ENCODE results near the gene TLCD5.

TLCD5 gene

DNA sequence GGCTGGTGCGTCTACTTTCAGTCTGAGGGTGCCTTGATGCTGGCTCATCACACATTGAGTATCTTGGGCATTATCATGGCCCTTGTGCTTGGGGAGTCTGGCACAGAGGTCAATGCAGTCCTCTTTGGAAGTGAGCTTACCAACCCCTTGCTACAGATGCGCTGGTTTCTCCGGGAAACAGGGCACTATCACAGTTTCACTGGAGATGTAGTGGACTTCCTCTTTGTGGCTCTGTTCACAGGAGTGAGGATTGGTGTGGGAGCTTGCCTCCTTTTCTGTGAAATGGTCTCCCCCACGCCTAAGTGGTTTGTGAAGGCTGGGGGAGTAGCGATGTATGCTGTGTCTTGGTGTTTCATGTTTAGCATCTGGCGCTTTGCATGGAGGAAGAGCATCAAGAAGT lies 4.9 kb downstream of the TLCD5 start:
- ChIA-PET CTCF (interaction anchor here (0.7 kb wide), 1 partner anchor 1402 kb away, joined by 4 read pairs; no protein-coding TSS in a partner anchor), POLR2A (no interaction called here)
- no peak overlapping the region for H3K27ac ChIP-seq (ENCODE audit: extremely low read depth, low read depth, low read length)
- no peak overlapping the region for H3K4me3 ChIP-seq (ENCODE audit: low read depth, low read length)
- no peak for TF ChIP-seq ZNF610 (tag by site-specific recombination; IDR thresholded peaks at IDR 0.05; ENCODE audit: borderline replicate concordance)
- TF ChIP-seq PATZ1 (tag by site-specific recombination; IDR thresholded peaks at IDR 0.05) = no peak
- TF ChIP-seq, protein P1, sequence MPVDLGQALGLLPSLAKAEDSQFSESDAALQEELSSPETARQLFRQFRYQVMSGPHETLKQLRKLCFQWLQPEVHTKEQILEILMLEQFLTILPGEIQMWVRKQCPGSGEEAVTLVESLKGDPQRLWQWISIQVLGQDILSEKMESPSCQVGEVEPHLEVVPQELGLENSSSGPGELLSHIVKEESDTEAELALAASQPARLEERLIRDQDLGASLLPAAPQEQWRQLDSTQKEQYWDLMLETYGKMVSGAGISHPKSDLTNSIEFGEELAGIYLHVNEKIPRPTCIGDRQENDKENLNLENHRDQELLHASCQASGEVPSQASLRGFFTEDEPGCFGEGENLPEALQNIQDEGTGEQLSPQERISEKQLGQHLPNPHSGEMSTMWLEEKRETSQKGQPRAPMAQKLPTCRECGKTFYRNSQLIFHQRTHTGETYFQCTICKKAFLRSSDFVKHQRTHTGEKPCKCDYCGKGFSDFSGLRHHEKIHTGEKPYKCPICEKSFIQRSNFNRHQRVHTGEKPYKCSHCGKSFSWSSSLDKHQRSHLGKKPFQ (tag by site-specific recombination; IDR thresholded peaks at IDR 0.05) = no peak
- peaks cover 0 to 35% of the 10 kb centered on the region in 2 experiments; a peak in 2 of 3 replicates for H3K36me3 ChIP-seq (ENCODE audit: control insufficient read depth in 2 of 2, insufficient read depth in 1 of 2, low read length in 2 of 2)
- no peaks in the 10 kb centered on the region for H3K4me1 ChIP-seq (ENCODE audit: control insufficient read depth, insufficient read depth, low read length)
- no peaks in the 10 kb centered on the region for H3K9me3 ChIP-seq (ENCODE audit: control insufficient read depth, insufficient read depth, low read depth, low read length)

- CTCF ChIA-PET = interaction anchor here (0.7 to 0.9 kb wide), 2 partner anchors 22 to 597 kb away, joined by 4 read pairs; no protein-coding TSS in a partner anchor
- H3K9me3 ChIP-seq (ENCODE audit: control insufficient read depth, insufficient read depth, low read depth, low read length) = no peaks in the 10 kb centered on the region
- H3K4me1 ChIP-seq (ENCODE audit: control insufficient read depth, insufficient read depth, low read length) = no peaks in the 10 kb centered on the region
- H3K36me3 ChIP-seq (ENCODE audit: control insufficient read depth in 2 of 2, insufficient read depth in 1 of 2, low read length in 2 of 2) = peaks cover 0 to 35% of the 10 kb centered on the region in 2 experiments; a peak in 2 of 3 replicates
- no peak overlapping the region for H3K4me3 ChIP-seq (ENCODE audit: low read depth, low read length)
- POLR2A ChIA-PET = no interaction called here
- no peak overlapping the region for H3K27ac ChIP-seq (ENCODE audit: extremely low read depth, low read depth, low read length)
- TF ChIP-seq ZNF302 (tag by site-specific recombination; IDR thresholded peaks at IDR 0.05; ENCODE audit: low read depth) (no peak), MYNN (tag by site-specific recombination; IDR thresholded peaks at IDR 0.05; ENCODE audit: borderline replicate concordance) (peak; percentile 61; the same call in 1 of the 2 replicates), ZNF335 (tag by site-specific recombination; conservative IDR thresholded peaks at IDR 0.05) (peak; percentile 38; the same call in 1 of the 2 replicates), ZNF221 (tag by site-specific recombination; IDR thresholded peaks at IDR 0.05; ENCODE audit: borderline replicate concordance) (no peak), GFI1B (tag by site-specific recombination; IDR thresholded peaks at IDR 0.05) (no peak), FEZF1 (tag by site-specific recombination; IDR thresholded peaks at IDR 0.05) (no peak), ZNF449 (tag by site-specific recombination; IDR thresholded peaks at IDR 0.05) (0 out of 2 replicates have a peak, but pooled peaks have one; percentile 38), ZXDB (tag by site-specific recombination; IDR thresholded peaks at IDR 0.05) (peak; percentile 40), ZNF174 (tag by site-specific recombination; IDR thresholded peaks at IDR 0.05) (no peak), ZBTB1 (tag by site-specific recombination; IDR thresholded peaks at IDR 0.05) (no peak), ZEB2 (tag by site-specific recombination; IDR thresholded peaks at IDR 0.05) (peak; percentile 39; the same call in 1 of the 2 replicates), ZNF600 (tag by site-specific recombination; IDR thresholded peaks at IDR 0.05) (peak; percentile 59; the same call in 1 of the 2 replicates), ZNF560 (tag by site-specific recombination; IDR thresholded peaks at IDR 0.05; ENCODE audit: borderline replicate concordance) (no peak), ZBTB7A (tag by site-specific recombination; IDR thresholded peaks at IDR 0.05; ENCODE audit: low read depth) (no peak)
- TF ChIP-seq, protein P2, sequence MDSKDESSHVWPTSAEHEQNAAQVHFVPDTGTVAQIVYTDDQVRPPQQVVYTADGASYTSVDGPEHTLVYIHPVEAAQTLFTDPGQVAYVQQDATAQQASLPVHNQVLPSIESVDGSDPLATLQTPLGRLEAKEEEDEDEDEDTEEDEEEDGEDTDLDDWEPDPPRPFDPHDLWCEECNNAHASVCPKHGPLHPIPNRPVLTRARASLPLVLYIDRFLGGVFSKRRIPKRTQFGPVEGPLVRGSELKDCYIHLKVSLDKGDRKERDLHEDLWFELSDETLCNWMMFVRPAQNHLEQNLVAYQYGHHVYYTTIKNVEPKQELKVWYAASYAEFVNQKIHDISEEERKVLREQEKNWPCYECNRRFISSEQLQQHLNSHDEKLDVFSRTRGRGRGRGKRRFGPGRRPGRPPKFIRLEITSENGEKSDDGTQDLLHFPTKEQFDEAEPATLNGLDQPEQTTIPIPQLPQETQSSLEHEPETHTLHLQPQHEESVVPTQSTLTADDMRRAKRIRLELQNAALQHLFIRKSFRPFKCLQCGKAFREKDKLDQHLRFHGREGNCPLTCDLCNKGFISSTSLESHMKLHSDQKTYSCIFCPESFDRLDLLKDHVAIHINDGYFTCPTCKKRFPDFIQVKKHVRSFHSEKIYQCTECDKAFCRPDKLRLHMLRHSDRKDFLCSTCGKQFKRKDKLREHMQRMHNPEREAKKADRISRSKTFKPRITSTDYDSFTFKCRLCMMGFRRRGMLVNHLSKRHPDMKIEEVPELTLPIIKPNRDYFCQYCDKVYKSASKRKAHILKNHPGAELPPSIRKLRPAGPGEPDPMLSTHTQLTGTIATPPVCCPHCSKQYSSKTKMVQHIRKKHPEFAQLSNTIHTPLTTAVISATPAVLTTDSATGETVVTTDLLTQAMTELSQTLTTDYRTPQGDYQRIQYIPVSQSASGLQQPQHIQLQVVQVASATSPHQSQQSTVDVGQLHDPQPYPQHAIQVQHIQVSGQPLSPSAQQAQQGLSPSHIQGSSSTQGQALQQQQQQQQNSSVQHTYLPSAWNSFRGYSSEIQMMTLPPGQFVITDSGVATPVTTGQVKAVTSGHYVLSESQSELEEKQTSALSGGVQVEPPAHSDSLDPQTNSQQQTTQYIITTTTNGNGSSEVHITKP (tag by site-specific recombination; IDR thresholded peaks at IDR 0.05) = 0 out of 2 replicates have a peak, but pooled peaks have one; percentile 14
- TF ChIP-seq, protein P3, sequence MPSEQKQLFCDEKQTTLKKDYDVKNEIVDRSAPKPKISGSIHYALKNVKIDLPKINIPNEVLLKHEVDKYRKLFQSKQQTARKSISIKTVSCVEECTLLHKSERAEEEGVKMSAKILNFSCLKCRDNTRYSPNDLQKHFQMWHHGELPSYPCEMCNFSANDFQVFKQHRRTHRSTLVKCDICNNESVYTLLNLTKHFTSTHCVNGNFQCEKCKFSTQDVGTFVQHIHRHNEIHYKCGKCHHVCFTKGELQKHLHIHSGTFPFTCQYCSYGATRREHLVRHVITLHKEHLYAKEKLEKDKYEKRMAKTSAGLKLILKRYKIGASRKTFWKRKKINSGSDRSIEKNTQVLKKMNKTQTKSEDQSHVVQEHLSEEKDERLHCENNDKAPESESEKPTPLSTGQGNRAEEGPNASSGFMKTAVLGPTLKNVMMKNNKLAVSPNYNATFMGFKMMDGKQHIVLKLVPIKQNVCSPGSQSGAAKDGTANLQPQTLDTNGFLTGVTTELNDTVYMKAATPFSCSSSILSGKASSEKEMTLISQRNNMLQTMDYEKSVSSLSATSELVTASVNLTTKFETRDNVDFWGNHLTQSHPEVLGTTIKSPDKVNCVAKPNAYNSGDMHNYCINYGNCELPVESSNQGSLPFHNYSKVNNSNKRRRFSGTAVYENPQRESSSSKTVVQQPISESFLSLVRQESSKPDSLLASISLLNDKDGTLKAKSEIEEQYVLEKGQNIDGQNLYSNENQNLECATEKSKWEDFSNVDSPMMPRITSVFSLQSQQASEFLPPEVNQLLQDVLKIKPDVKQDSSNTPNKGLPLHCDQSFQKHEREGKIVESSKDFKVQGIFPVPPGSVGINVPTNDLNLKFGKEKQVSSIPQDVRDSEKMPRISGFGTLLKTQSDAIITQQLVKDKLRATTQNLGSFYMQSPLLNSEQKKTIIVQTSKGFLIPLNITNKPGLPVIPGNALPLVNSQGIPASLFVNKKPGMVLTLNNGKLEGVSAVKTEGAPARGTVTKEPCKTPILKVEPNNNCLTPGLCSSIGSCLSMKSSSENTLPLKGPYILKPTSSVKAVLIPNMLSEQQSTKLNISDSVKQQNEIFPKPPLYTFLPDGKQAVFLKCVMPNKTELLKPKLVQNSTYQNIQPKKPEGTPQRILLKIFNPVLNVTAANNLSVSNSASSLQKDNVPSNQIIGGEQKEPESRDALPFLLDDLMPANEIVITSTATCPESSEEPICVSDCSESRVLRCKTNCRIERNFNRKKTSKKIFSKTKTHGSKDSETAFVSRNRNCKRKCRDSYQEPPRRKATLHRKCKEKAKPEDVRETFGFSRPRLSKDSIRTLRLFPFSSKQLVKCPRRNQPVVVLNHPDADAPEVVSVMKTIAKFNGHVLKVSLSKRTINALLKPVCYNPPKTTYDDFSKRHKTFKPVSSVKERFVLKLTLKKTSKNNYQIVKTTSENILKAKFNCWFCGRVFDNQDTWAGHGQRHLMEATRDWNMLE (tag by site-specific recombination; conservative IDR thresholded peaks at IDR 0.05; ENCODE audit: low read depth) = no peak
Measured at GRCh38 chr11:120331301-120331996, 6.3 kb downstream of the TLCD5 start.

All from HEK293 (cell line).